ENCODE data around the gene BARX1.

- TF ChIP-seq, protein P1, sequence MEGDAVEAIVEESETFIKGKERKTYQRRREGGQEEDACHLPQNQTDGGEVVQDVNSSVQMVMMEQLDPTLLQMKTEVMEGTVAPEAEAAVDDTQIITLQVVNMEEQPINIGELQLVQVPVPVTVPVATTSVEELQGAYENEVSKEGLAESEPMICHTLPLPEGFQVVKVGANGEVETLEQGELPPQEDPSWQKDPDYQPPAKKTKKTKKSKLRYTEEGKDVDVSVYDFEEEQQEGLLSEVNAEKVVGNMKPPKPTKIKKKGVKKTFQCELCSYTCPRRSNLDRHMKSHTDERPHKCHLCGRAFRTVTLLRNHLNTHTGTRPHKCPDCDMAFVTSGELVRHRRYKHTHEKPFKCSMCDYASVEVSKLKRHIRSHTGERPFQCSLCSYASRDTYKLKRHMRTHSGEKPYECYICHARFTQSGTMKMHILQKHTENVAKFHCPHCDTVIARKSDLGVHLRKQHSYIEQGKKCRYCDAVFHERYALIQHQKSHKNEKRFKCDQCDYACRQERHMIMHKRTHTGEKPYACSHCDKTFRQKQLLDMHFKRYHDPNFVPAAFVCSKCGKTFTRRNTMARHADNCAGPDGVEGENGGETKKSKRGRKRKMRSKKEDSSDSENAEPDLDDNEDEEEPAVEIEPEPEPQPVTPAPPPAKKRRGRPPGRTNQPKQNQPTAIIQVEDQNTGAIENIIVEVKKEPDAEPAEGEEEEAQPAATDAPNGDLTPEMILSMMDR (IDR thresholded peaks at IDR 0.05; ENCODE audit: poor library complexity, severe bottlenecking): no peak
- no peak for TF ChIP-seq EP300 (conservative IDR thresholded peaks at IDR 0.05; ENCODE audit: poor library complexity, severe bottlenecking)
- no peak for TF ChIP-seq EZH2 (IDR thresholded peaks at IDR 0.05; ENCODE audit: borderline replicate concordance, insufficient read depth, low read length, poor library complexity, severe bottlenecking)
- TF ChIP-seq TAF1 (IDR thresholded peaks at IDR 0.05; ENCODE audit: low read depth): no peak
Observed at GRCh38 chr9:93979721-93980120, 24.6 kb upstream of the BARX1 start.

All from neural cell (in vitro differentiated cells).